NCI-H526 treated with DMSO at 0.1 percent for 48 hours (cell line): ENCODE results near the gene MOCS2.
A peak's percentile ranks its signal among the peaks of the same experiment; 100 is the strongest.
"Not testable (repeated sequence)": the region's sequence is repeated elsewhere in the genome, so short reads cannot be mapped to it uniquely, and the experiment has no call there.

Source experiments
- DNase-seq: peaks from one replicate; lab custom pipeline; 2025; lab: John Stamatoyannopoulos, UW

The MOCS2 gene, protein sequence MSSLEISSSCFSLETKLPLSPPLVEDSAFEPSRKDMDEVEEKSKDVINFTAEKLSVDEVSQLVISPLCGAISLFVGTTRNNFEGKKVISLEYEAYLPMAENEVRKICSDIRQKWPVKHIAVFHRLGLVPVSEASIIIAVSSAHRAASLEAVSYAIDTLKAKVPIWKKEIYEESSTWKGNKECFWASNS

DNA sequence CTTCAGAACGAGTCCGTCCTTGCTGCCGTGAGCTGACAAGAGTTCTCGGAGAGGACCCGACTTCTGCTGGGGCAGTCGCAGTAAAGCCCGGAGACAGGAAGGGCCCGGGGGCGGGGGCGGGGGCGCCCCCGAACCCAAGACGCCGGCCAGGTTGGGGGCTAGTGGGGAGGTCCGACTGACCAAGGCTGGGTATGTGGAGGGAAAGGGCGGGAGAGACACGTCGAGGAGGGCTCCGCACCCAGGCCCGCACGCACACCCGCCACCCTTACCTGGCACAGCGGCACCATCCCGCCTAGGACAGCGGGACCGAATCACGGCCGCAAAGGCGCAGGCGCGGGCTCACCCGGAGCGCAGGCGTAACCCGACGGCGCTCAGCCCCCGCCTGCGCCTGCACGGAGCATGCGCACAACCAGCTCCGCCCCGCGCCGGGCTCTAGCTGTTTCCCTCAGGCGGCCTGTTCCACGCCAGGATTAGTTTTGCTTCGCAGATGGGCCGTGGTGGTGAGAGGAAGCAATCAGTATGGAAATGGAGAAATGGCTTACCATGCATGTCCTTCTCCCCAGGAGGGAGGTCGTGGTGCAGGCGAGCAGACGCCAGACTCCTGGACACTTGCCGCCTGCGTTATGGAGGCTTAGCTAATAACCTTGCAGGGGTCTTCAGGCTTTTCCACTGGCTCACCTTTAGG lies at the start of gene MOCS2:
Gene MOCS2, minus strand, starts transcription at position 315 of the 685 bp plus-strand sequence. CDS start 2,583 bp downstream, outside the sequence.
- DNase-seq = peak; percentile 61

DNA sequence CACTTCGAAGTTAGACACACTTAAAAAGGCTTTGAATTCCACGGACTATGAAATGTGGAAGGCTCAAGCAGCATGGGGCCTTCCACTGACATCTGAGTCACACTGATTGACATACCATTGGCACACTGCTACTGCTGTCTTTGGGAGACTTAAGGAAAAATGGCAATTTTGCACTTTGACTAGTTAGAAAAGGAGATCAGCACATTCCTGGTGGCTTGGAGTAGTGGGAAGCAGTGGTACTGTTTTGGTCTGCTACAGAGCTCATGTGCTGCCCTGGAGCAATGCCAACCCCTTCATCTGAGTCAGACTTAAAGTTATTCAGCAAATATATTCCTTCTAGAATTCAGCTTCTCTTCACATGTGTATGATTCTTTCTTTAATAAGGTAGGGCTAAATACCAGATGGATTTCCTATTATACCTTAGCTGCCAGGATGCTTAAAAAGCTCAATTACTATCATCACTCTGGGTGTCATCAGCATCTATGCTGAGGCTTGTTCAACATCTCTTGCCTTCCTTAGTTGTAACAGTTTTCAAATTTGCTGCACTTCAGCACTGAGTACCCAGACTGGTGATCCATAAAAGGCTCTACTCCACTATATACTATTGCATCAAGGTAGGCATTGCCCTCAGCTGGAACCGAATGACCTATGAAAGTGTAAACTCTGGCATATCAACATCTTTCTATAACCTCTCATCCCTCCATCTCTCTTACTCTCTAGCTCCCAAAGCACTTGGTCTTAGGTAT lies 42.3 kb upstream of the MOCS2 start:
- no peak for DNase-seq

- DNase-seq = no peak
These were observed 23.5 kb upstream of the MOCS2 start for GRCh38 chr5:53133020-53133419.

GRCh38 chr5:53130266-53130665 lies 20.7 kb upstream of the MOCS2 start:
- no peak for DNase-seq

DNA sequence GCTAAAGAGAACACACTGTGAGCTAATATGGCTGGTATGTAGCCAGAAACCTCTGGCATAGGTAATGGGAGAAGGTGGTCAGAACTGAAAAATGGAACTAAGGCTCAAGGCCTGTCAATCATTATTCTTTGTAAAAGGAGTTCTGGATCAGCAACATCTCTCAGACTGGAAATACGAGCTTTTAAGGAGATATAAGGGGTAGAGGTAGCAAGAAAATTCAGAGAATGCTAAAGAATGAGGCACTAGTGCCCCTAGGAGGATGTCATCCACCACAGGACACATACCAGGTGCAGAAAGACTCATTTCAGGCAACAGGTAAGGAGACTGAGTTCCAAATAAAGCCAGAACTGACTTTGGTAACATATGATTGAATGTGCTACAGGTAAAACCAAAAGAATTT lies 18.9 kb upstream of the MOCS2 start:
- no peak for DNase-seq

- no peak for DNase-seq
These were observed 17.6 kb upstream of the MOCS2 start for GRCh38 chr5:53127107-53127506.

GRCh38 chr5:53126521-53126920 lies 17.0 kb upstream of the MOCS2 start:
- DNase-seq = no peak

- no peak for DNase-seq
These were observed 14.1 kb upstream of the MOCS2 start for GRCh38 chr5:53123702-53124101.

GRCh38 chr5:53120165-53120564 lies 10.6 kb upstream of the MOCS2 start:
- no peak for DNase-seq

DNA sequence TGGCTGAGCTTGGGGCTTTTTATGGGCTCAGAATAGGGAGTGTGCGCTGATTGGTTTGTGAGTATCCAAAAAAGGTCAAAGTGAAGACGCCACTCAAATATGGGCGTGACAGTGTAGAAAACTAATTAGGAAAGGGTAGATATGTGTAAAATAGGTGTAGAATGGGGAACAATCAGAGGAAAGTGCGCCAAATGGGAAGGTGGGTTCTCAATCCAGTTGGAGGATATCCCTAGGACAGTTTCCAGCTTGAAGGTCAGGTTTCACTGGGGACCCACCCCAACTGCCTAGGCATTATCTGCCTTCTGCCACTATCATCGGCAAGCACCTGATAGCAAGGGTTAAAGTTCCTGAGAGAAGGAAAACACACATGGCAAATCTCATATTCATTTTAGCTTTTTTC lies 9.3 kb upstream of the MOCS2 start:
- DNase-seq = no peak

DNA sequence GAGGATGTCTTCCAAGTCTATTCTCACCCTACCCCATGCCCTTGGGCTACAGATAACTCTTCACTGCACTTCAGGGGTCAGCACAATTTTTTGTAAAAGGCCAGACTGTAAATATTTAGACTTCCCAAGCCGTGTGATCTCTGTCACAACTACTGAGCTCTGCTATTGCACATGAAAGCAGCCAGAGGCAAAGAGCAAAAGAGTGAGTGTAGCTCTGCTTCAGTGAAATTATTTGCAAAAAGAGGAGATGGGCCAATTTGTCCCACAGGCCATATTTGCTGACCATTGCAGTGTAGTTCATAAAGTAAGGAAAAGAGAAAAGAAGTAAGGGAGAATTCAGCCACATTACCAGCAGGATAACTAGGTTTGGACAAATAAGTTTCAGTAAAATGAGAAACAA lies 7.0 kb upstream of the MOCS2 start:
- no peak for DNase-seq

DNA sequence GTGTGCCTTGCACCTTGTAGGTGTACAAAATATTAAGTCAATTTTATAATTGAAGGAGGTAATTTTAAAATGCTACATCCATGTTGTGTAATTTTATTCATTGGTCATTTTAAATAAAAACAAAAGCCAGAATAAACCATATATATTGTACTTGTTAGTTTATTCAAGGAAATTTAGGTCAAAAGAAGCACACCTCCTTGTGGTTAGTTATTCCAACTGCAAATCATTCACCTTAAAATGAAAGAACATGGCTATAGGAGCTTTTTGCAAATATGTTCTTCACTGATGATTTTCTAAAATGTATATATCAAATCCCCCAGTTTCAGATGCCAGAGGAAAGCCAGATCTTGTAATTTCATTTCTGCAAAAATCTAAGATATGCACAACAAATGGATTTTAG lies 5.4 kb upstream of the MOCS2 start:
- no peak for DNase-seq

- DNase-seq = no peak
These were observed 4.4 kb upstream of the MOCS2 start for GRCh38 chr5:53113947-53114346.

GRCh38 chr5:53112909-53113308 lies 3.4 kb upstream of the MOCS2 start:
- no peak for DNase-seq

DNA sequence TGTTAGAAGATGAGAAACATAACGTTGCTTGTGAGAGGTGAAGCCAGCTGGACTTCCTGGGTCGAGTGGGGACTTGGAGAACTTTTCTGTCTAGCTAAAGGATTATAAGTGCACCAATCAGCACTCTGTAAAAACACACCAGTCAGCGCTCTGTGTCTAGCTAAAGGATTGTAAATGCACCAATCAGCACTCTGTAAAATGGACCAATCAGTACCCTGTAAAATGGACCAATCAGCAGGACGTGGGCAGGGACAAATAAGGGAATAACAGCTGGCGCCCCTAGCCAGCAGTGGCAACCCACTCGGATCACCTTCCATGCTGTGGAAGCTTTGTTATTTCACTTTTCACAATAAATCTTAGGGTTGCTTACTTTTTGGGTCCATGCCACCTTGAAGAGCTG lies 2.8 kb upstream of the MOCS2 start:
- DNase-seq = not testable (repeated sequence)

DNA sequence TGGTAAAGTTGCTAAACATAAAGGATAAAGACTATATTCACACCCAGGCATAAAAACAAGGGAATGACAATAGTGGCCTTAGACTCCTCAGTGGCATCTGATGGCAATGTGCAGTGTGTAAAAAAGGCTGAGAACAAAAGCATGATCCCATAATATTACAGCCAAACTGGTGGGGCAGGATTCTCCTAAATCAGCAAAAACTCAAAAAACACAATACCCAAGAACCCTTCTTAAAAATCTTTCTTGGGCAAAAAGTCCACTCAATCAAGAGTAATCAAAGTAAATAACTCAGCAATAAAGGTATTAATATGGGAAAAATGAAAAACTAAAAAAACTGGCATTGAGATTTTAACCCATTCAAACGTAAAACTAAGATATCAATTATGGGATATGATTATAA lies 1.6 kb upstream of the MOCS2 start:
- DNase-seq = no peak

DNA sequence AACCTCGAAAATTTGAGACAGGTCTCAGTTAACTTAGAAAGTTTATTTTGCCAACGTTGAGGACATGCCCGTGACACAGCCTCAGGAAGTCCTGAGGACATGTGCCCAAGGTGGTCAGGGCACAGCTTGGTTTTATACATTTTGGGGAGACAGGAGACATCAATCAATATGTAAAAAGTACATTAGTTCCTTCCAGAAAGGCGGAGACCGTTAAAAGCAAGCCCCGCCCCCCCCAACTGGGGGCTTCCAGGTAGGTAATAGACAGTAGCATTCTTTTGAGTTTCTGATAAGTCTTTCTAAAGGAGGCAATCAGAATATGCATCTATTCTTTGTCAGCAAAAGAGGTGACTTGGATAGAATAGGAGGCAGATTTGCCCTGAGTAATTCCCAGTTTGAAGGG lies 599 bp upstream of the MOCS2 start:
- DNase-seq = no peak

GRCh38 chr5:53109056-53109442 lies 508 bp downstream of the MOCS2 start:
- DNase-seq = peak; percentile 56

DNA sequence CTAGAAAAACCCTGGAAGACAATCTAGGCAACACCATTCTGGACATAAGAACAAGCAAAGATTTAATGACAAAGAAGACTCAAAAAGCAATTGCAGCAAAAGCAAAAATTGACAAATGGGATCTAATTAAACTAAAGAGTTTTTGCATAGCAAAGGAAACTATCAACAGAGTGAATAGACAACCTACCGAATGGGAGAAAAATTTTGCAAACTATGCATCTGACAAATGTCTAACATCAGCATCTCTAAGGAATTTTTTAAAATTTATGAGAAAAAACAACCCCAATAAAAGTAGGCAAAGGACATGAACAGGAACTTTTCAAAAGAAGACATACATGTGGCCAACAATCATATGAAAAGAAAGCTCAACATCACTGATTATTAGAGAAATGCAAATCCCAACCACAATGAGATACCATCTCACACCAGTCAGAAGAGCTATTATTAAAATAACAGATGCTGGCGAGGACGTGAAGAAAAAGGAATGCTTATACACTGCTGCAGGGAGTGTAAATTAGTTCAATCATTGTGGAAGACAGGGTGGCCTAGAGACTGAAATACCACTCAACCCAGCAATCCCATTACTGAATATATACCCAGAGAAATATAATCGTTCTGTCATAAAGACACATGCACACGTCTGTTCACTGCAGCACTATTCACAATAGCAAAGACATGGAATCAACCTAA lies 3.8 kb downstream of the MOCS2 start:
- no peak for DNase-seq

GRCh38 chr5:53100606-53101005 lies 9.0 kb downstream of the MOCS2 start:
- no peak for DNase-seq

DNA sequence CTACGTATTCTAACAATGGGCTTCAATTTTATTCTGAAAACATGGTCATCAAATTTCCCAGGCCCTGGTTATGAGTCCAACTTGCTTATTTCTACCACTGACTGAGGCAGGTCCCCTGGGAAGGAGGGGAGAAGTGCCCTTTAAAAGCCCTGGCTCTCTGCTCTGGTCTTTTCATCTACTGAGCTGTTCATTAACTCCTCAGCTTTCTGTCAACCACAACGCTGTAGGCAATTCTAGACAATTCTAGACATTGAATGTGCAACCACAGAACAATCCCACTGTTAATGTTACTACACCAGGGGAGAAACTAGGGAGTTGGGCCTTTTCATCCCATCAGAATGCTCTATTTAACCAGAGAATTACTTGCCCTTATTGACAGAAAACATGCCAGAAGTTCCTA lies 10.0 kb downstream of the MOCS2 start:
- no peak for DNase-seq

- peak; percentile 9 for DNase-seq
These were observed 13.5 kb downstream of the MOCS2 start for GRCh38 chr5:53095931-53096525.
